Vagina (tissue), 2 donors: ENCODE results near the gene ADAMTS12.

Source experiments
- POLR2A ChIP-seq, 2 donors: fragments of 450-650 bp; IDR thresholded peaks; one replicate each; pipeline ENCODE4 v1.6.1; 2017; ENCODE audit warnings: antibody characterized with exemption in 2 of 2, mild to moderate bottlenecking in 2 of 2, moderate library complexity in 2 of 2
- POLR2AphosphoS5 ChIP-seq, 2 donors: sonication (generic); formaldehyde crosslinking; IDR thresholded peaks; one replicate each; pipeline ENCODE4 v1.9.0; 2017; ENCODE audit warnings: antibody characterized with exemption in 2 of 2, mild to moderate bottlenecking in 2 of 2, low read depth in 1 of 2; ENCODE audit not compliant: insufficient read depth in 1 of 2
- TF ChIP-seq, protein P1 (sequence below), 3 experiments: fragments of 450-650 bp in 2 of 3; fragments of 200-600 bp in 1 of 3; sonication (generic) in 1 of 3; IDR thresholded peaks; one replicate each; pipeline ENCODE4 v1.5.1; 2017 to 2019; ENCODE audit warnings: antibody characterized with exemption in 3 of 3, mild to moderate bottlenecking in 2 of 3, moderate library complexity in 2 of 3

DNA sequence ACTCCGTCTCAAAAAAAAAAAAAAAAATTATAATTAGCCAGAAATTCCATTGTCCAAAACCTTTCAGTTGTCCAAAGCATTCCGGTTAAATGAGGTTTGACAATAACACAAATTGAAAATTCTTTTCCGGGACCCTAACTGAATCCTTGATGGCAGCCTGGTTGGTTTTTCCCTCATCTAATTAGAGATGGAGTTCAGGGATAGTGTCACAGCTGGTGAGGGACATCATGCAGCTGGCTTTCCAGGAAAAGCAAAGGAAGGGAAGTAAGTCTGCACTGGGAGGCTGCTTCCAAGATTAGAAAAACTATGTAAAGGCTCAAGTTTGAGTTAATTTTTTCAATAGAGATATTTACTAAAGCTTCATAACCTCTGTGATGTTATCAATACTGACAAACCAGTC, 195.4 kb downstream of the ADAMTS12 start:
- TF ChIP-seq, protein P1, sequence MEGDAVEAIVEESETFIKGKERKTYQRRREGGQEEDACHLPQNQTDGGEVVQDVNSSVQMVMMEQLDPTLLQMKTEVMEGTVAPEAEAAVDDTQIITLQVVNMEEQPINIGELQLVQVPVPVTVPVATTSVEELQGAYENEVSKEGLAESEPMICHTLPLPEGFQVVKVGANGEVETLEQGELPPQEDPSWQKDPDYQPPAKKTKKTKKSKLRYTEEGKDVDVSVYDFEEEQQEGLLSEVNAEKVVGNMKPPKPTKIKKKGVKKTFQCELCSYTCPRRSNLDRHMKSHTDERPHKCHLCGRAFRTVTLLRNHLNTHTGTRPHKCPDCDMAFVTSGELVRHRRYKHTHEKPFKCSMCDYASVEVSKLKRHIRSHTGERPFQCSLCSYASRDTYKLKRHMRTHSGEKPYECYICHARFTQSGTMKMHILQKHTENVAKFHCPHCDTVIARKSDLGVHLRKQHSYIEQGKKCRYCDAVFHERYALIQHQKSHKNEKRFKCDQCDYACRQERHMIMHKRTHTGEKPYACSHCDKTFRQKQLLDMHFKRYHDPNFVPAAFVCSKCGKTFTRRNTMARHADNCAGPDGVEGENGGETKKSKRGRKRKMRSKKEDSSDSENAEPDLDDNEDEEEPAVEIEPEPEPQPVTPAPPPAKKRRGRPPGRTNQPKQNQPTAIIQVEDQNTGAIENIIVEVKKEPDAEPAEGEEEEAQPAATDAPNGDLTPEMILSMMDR (IDR thresholded peaks at IDR 0.05), result no peak
- TF ChIP-seq POLR2A (IDR thresholded peaks at IDR 0.05) (no peak), POLR2AphosphoS5 (IDR thresholded peaks at IDR 0.05; ENCODE audit: insufficient read depth in 1 of 2, low read depth in 1 of 2) (no peak)
